Activated CD8-positive, alpha-beta memory T cell treated with anti-CD3 and anti-CD28 coated beads, Interleukin-2, amount 10 ng/mL, durations not matched to agents 7 days and 5 days (primary cell): ENCODE data around the gene GIT2. TPM values are rescaled to one million over a fixed set of nuclear protein-coding genes. Genes with fewer than 3 reads are reported as not detected.

Experiments
- total RNA-seq, 2 experiments: library from RNA; stranded (reverse); gene quantifications; one replicate each; pipeline ENCODE4 v1.2.3, GENCODE V29; 2021

GIT2 gene
- total RNA-seq, 2 experiments from 2014 or later: 90.6 to 92.3 TPM

Other genes with a start within 250 kb of the GIT2 start
- gene TRPV4, start 163.0 kb downstream of the GIT2 start, total RNA-seq: not detected
- gene GLTP, start 115.8 kb downstream of the GIT2 start, total RNA-seq: 10 to 100 TPM; 16.3 to 19.2 TPM
- gene TCHP, start 96.1 kb downstream of the GIT2 start, total RNA-seq: 10 to 100 TPM; 38.4 to 40.1 TPM
- gene ANKRD13A, start 3.1 kb upstream of the GIT2 start, total RNA-seq: 10 to 100 TPM; 68.6 to 78.2 TPM
- 10 to 100 TPM; 14.8 to 17.3 TPM for gene C12orf76, start 52.2 kb upstream of the GIT2 start, total RNA-seq
- gene IFT81, start 128.0 kb upstream of the GIT2 start, total RNA-seq: 1 to 10 TPM; 1.4 to 2.2 TPM